HG03469 (cell line): Measurements from ENCODE around the gene HPRT1.
"Not testable (repeated sequence)": the region's sequence is repeated elsewhere in the genome, so short reads cannot be mapped to it uniquely, and the experiment has no call there.

ENCODE experiments used
- ATAC-seq: cut with Tn5 transposase; IDR thresholded peaks from one replicate; pipeline ENCODE4 v1.9.1; 2021; ENCODE audit warnings: mild to moderate bottlenecking, moderate library complexity, moderate number of reproducible peaks; ENCODE audit not compliant: unreplicated experiment

Gene HPRT1, protein sequence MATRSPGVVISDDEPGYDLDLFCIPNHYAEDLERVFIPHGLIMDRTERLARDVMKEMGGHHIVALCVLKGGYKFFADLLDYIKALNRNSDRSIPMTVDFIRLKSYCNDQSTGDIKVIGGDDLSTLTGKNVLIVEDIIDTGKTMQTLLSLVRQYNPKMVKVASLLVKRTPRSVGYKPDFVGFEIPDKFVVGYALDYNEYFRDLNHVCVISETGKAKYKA

DNA sequence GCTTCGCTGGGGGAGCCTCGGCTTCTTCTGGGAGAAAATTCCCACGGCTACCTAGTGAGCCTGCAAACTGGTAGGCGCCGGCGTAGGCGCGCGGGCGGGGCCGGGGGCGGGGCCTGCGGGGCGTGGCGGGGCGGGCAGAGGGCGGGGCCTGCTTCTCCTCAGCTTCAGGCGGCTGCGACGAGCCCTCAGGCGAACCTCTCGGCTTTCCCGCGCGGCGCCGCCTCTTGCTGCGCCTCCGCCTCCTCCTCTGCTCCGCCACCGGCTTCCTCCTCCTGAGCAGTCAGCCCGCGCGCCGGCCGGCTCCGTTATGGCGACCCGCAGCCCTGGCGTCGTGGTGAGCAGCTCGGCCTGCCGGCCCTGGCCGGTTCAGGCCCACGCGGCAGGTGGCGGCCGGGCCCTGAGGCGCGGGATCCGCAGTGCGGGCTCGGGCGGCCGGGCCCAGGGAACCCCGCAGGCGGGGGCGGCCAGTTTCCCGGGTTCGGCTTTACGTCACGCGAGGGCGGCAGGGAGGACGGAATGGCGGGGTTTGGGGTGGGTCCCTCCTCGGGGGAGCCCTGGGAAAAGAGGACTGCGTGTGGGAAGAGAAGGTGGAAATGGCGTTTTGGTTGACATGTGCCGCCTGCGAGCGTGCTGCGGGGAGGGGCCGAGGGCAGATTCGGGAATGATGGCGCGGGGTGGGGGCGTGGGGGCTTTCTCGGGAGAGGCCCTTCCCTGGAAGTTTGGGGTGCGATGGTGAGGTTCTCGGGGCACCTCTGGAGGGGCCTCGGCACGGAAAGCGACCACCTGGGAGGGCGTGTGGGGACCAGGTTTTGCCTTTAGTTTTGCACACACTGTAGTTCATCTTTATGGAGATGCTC lies at the start of gene HPRT1:
Gene HPRT1, plus strand, starts transcription at position 161 of the 857 bp plus-strand sequence. Its CDS starts 147 bp downstream, at position 308.
- ATAC-seq: peak; percentile 78

DNA sequence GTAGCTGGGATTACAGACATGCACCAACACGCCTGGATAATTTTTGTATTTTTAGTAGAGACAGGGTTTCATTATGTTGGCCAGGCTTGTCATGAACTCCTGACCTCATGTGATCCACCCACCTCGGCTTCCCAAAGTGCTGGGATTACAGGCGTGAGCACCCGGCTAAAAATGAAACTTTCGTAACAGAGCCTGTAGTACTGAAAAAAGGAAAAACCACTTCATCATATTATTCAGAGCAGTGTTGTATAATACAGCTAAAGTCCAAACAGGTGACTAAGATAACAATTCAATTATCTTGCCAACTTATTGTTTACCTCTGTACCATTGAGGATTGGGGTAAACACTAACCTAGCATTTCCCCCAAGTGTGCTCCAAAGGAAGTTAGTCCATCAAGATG lies 43.9 kb upstream of the HPRT1 start:
- ATAC-seq: no peak

DNA sequence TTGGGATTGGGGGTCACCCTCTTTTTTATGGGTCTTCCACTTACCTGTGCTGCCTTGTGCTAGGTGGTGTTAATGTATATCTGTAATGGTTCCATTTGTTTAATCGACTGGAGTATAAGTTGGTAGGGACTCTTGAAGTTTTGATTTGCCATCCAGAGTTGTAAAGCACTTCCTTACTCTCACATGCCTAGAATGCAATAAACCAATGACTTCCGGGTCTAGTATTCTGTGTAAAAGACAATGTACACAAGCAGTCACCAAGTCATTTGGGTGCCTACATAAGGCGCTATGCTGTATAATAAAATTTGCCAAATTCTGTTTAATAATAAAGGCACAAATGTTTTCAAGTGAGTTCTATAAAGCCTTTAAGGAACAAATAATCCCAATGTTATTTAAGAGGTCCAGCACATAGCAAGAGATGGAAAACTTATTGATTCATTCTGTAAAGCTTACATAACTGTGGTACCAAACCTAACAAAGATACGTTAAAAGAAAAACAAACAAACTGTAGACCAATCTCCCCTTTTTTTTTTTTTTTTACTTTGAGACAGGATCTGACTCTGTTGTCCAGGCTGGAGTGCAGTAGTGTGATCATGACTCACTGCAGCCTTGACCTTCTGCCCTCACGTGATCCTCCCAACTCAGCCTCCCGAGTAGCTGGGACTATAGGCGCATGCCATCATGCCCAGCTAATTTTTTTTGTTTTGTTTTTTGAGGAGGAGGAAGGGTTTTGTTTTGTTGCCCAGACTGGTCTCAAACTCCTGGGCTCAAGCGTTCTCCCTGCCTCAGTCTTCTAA lies 41.5 kb upstream of the HPRT1 start:
- ATAC-seq: no peak

DNA sequence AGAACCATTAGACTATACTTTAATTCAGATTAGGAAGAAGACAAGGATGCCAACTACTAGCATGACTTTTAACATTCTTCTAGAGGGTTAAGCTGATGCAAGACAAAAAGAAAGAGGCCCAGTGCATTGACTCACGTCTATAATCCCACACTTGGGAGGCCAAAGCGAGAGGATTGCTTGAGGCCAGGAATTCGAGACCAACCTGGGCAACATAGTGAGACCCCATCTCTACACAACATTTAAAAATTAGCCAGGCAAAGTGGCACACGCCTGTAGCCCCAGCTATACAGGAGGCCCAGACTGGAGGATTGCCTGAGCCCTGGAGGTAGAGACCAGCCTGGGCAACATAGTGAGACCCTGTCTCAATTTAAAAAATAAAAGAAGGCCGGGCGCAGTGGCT lies 40.2 kb upstream of the HPRT1 start:
- no peak for ATAC-seq

DNA sequence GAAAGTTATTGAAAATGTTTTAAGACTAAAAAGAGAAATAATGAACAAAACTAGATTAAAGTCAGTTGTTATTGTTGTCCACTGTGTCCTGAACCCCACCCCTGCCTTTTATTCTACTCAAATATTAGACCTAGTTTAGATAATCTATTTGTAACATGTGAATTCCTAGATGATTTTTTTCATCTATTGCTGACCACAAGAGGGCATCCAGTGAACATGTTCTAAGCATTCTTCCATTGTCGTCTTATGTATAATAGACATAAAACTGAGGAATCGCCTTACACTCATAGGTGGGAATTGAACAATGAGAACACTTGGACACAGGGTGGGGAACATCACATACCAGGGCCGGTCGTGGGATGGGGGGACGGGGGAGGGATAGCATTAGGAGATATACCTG lies 36.4 kb upstream of the HPRT1 start:
- no peak for ATAC-seq

DNA sequence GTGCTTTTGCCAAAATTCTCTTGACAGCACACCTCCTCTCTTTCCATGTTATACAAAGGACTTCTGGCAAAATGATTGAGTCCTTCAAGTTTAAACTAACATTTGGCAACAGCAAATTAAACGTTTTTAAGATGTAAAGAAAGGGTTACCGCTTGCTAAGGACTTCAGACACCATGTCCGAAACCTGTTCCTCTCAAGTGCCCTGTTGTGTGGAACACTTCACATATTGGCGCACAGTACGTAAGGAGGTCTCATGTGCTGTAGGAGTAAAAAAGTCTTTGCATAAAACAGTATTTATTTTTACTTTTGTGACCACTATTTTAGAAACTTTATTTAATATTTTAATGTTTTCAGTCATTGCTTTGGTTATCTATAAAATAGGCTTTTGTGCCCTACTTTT lies 33.7 kb upstream of the HPRT1 start:
- ATAC-seq: no peak

DNA sequence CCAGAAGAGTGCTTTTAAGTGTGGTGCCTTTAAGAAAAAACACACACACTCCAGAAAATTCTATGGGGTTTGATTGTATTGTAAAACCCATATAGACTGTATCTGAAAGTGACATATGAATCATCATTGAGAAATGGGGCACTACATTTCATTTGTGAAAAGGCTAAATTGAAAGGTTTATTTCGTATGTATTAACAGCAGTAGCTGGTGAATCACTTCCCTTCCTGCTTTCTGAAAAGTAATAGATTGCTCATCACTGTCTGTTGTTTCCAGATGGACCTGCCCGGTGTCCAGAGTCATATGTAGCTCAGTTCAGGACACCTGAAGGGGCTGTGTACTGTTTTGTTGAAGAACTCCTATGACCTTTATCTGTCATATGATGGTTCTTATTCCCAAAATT lies 28.1 kb upstream of the HPRT1 start:
- ATAC-seq: no peak

DNA sequence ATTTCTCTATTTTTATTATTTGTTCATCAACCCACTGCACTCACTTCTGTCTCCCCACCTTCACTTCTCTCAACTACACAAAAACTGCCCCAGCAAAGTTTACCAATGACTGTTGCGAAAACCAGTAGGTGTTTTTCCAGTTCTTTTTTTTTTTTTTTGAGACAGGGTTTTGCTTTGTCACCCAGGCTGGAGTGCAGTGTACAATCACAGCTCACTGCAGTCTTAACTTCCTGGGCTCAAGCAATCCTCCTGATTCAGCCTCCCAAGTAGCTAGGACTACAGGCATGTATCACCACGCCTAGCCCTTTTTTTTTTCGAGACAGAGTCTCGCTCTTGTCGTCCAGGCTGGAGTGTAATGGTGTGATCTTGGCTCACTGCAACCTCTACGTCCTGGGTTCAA lies 24.1 kb upstream of the HPRT1 start:
- no peak for ATAC-seq

DNA sequence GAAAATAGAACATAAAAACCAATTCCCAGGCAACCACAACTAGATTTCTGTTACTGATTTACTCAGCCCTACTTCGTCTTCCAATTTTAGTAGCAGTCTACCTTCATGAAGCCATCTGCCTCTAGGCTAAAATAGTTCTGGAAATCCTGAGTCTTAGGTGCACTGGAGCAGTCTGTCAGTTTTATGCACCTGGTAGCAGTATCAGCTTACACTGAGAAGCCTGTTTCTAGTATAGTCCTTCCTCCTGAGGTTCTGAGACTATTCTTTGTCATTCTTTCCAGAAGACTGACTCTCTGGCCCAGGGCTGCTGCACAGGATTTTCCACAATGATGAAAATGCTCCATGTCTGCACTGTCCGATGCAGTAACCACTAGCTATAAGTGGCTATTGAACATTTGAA lies 16.9 kb upstream of the HPRT1 start:
- ATAC-seq: no peak

DNA sequence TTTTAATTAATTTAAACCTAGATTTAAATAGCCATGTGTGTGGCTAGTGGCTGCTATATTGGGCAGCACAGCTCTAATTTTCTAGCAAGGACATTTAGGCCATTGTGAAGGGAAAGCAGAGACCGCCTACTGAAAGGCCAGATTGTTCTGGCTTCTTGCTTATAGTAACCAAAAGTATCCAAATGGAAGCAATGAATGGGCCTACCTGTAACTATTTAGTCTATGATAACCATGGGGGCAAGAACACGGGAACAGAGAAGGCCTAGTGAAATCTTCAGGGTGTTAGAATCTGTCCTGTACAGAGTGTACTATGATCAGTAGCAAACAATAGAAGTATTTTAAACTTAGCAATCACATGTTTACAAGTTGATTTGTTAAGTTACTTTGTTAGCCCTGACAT lies 16.5 kb upstream of the HPRT1 start:
- no peak for ATAC-seq

DNA sequence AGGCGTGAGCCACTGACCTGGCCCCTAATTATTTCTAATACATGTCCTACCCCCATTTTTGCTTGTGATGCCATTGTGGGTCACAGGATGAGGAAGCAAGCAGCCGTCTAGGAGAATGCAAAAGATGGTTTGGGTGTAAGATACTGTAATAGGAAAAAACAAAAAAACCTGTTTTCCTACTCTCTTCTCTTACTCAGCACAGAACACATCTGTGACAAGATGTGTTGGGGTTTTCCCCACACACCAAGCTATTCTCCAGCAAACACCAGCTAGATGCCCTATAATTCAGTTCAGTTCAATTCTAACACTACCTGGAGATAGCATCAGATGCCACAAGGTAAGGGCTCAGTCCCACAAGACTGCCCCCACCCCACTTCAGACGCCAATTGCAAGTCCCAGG lies 15.3 kb upstream of the HPRT1 start:
- ATAC-seq: no peak

DNA sequence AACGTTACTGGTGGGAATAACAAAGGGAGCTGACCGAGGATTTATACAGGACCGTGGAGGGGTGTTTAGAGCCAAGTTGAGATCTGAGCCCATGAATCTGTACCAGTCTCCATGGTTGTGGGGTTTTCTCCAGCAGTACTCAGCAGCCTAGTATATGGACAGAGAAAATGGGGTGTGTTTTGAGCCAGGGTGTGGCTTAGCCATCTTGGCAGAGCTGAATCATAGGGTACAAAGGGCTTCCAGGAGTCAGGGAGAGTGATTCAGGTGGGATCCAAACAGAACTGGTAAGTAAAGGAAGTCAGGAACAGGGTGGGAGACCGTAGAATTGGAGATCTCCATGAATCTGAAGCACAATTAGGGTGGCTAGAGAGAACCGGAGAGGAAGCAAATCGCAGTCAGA lies 7.4 kb upstream of the HPRT1 start:
- no peak for ATAC-seq

DNA sequence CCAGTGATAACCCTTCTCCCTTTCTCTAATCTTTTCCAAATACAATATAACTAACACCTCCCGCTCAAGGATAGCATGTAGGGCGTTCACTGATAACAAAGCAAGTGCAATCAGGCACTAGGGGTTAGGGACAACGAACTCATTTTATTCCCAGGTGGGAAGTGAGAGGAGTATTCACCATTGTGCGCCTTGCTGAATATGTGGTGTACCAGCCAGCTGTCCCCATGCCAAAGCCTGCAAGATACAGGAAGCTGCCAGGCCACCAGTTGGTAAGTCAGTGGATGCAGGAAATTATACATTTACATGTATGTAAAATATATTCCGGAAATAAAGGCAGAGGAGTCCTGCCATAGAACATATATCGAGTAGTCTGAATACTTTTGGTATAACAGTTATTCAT lies 6.3 kb upstream of the HPRT1 start:
- ATAC-seq: no peak

DNA sequence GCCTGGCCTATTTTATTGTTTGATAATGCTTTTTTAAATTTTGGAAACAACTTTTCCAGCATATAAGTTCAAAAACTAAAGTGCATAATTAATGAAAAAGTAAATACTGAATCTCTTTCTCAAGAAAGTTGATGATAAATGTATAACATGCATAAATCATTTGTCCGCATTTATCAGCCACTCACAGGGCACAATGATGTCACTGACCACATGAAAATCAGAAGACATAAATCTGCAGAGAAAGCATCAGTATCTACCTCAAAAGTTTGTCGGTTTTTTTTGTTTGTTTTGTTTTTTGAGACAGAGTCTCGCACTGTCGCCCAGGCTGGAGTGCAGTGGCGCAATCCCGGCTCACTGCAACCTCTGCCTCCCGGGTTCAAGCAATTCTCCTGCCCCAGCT lies 5.5 kb upstream of the HPRT1 start:
- no peak for ATAC-seq

DNA sequence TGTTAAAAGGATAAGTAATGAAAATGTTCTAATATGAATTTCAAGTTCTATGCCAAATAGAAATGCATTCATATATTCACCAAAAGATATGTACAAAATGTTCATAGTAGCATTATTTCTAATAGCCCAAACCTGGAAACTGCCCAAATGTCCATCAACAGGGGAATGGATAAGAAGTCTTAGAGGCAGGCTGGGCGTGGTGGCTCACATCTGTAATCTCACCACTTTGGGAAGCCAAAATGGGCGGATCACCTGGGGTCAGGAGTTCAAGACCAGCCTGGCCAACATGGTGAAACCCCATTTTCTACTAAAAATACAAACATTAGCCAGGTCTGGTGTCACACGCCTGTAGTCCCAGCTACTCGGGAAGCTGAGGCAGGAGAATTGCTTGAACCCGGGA lies 2.3 kb upstream of the HPRT1 start:
- ATAC-seq: no peak

DNA sequence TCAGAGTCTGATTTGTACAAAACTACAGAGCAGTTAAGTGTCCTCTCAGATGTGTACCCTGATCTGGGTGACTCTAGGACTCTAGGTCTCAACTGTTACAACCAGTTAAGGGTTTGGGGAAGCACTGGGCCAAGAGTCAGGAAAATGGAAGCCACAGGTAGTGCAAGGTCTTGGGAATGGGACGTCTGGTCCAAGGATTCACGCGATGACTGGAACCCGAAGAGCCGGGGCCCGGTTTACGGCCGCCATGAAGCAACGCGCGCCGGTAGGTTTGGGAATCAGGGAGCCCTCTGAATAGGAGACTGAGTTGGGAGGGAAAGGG lies 321 bp upstream of the HPRT1 start:
- ATAC-seq: peak; percentile 9

DNA sequence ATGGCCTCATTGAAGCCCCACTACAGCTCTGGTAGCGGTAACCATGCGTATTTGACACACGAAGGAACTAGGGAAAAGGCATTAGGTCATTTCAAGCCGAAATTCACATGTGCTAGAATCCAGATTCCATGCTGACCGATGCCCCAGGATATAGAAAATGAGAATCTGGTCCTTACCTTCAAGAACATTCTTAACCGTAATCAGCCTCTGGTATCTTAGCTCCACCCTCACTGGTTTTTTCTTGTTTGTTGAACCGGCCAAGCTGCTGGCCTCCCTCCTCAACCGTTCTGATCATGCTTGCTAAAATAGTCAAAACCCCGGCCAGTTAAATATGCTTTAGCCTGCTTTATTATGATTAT lies 876 bp downstream of the HPRT1 start:
- ATAC-seq: no peak

DNA sequence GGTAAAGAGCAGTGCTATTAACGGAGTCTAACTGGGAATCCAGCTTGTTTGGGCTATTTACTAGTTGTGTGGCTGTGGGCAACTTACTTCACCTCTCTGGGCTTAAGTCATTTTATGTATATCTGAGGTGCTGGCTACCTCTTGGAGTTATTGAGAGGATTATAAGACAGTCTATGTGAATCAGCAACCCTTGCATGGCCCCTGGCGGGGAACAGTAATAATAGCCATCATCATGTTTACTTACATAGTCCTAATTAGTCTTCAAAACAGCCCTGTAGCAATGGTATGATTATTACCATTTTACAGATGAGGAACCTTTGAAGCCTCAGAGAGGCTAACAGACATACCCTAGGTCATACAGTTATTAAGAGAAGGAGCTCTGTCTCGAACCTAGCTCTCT lies 1.5 kb downstream of the HPRT1 start:
- ATAC-seq: no peak

DNA sequence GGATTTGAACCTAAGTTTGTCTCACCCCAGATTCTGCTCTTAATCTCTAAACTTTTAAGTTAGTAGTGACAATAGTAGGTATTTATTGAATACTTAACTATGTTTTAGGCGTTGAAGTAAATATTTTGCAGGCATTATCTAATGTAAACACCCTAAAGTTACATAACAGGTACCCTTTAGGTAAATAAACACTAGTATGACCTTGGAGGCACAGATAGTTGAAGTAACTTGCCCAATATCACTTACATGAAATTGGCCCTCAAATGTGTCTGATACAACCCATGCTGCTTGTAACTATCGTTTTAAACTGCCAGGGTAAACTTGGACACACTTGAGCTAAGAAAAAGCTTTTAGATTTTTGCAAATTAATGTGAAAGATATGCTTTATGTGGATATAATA lies 3.0 kb downstream of the HPRT1 start:
- ATAC-seq: no peak

DNA sequence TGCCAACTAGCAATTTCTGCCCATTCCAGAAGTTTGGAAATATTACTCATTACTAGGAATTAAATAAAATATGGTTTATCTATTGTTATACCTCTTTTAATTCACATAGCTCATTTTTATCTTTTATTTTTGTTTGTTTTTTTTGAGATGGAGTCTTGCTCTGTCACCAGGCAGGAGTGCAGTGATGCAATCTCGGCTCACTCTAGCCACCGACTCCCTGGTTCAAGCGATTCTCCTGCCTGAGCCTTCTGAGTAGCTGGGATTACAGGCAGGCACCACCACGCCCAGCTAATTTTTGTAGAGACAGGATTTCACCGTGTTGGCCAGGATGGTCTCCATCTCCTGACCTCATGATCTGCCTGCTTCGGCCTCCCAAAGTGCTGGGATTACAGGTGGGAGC lies 4.5 kb downstream of the HPRT1 start:
- ATAC-seq: not testable (repeated sequence)

DNA sequence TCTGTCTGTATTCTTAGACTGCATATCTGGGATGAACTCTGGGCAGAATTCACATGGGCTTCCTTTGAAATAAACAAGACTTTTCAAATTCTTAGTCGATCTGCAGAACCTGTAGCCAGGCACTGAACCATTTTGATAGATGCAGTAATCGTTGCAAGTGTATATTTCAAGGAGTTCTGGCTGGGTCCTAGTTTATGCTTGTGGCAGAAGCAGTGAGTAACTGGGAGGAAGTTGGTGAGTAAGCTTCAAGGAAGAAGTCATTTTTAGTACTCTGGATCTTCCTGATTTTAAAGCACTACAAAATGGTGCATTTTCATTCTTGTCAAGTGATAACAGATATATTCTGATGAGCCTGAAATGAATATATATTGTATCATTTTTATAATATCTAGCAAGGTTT lies 9.5 kb downstream of the HPRT1 start:
- no peak for ATAC-seq

DNA sequence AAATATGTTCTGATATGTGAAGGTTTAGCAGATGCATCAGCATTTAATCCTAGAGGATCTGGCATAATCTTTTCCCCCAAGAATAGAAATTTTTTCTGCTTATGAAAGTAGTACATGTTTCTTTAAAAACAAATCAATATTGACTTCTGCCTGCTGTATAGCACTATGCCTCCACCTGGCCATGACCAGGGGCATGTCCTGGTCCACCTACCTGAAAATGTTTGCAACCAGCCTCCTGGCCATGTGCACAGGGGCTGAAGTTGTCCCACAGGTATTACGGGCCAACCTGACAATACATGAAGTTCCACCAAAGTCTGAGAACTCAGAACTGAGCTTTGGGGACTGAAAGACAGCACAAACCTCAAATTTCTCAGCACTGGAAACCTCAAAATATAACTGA lies 10.0 kb downstream of the HPRT1 start:
- no peak for ATAC-seq
